Neural progenitor cell (in vitro differentiated cells): ENCODE measurements around the gene FLII. TPM values are rescaled to one million over a fixed set of nuclear protein-coding genes. Genes with fewer than 3 reads are reported as not detected.

Source experiments
- DNase-seq: peaks from one replicate; pipeline ENCODE4 v3.0.0-alpha.2; 2016; ENCODE audit warnings: low spot score
- H2AFZ ChIP-seq: fragments of 200-600 bp; sonication (generic); replicated peaks from 2 replicates; pipeline ENCODE4 v1.6.1; 2016; ENCODE audit warnings: antibody characterized with exemption
- H3F3A ChIP-seq: fragments of 200-600 bp; sonication (generic); 2 replicates; pipeline ENCODE4 v1.6.1; 2016; ENCODE audit warnings: antibody characterized with exemption, low read depth
- H3K27ac ChIP-seq: fragments of 200-600 bp; sonication (generic); 2 replicates; pipeline ENCODE4 v1.5.1; 2016; ENCODE audit warnings: mild to moderate bottlenecking
- H3K27me3 ChIP-seq: fragments of 200-600 bp; sonication (generic); 2 replicates; pipeline ENCODE4 v1.6.1; 2016; ENCODE audit warnings: mild to moderate bottlenecking, moderate library complexity
- H3K36me3 ChIP-seq: fragments of 200-600 bp; sonication (generic); 2 replicates; pipeline ENCODE4 v1.5.1; 2016
- H3K4me1 ChIP-seq: fragments of 200-600 bp; sonication (generic); 2 replicates; pipeline ENCODE4 v1.6.1; 2016; ENCODE audit warnings: mixed run types
- H3K4me2 ChIP-seq: fragments of 200-600 bp; sonication (generic); 2 replicates; pipeline ENCODE4 v1.6.1; 2016
- H3K4me3 ChIP-seq: fragments of 200-600 bp; sonication (generic); 2 replicates; pipeline ENCODE4 v1.5.1; 2016
- H3K79me2 ChIP-seq: fragments of 200-600 bp; sonication (generic); 2 replicates; pipeline ENCODE4 v1.6.1; 2016; ENCODE audit warnings: low read depth
- H3K9ac ChIP-seq: fragments of 200-600 bp; sonication (generic); 2 replicates; pipeline ENCODE4 v1.6.1; 2016
- H3K9me3 ChIP-seq: fragments of 200-600 bp; sonication (generic); 2 replicates; pipeline ENCODE4 v1.5.1; 2016; ENCODE audit warnings: low read depth
- H4K20me1 ChIP-seq: fragments of 200-600 bp; sonication (generic); 2 replicates; pipeline ENCODE4 v1.6.1; 2016; ENCODE audit warnings: low read depth
- H3K27ac Mint-ChIP-seq: 3 replicates; pipeline ENCODE4 v1.8.0; 2021; ENCODE audit warnings: mixed read lengths
- H3K27me3 Mint-ChIP-seq: 2 replicates; pipeline ENCODE4 v1.8.0; 2022; ENCODE audit warnings: low read depth, mild to moderate bottlenecking, inconsistent platforms, moderate library complexity, mixed read lengths; ENCODE audit not compliant: insufficient read depth
- H3K36me3 Mint-ChIP-seq: 3 replicates; pipeline ENCODE4 v1.8.0; 2021; ENCODE audit warnings: mixed read lengths
- H3K4me1 Mint-ChIP-seq: 3 replicates; pipeline ENCODE4 v1.8.0; 2021; ENCODE audit warnings: mixed read lengths
- H3K4me3 Mint-ChIP-seq: 3 replicates; pipeline ENCODE4 v1.8.0; 2021; ENCODE audit warnings: mild to moderate bottlenecking, moderate library complexity, mixed read lengths
- H3K9me3 Mint-ChIP-seq: 3 replicates; pipeline ENCODE4 v1.8.0; 2020; ENCODE audit warnings: mixed read lengths
- EZH2 ChIP-seq: fragments of 200-600 bp; sonication (generic); IDR thresholded peaks from 2 replicates; pipeline ENCODE4 v1.6.1; 2017; ENCODE audit warnings: antibody characterized with exemption, mild to moderate bottlenecking, moderate library complexity
- EZH2phosphoT487 ChIP-seq: fragments of 200-600 bp; sonication (generic); IDR thresholded peaks from 2 replicates; pipeline ENCODE4 v1.6.1; 2017; ENCODE audit warnings: antibody characterized with exemption
- total RNA-seq: library from RNA; depleted of rRNA; stranded (reverse); fragments of >200 nt; gene quantifications from 2 replicates; pipeline ENCODE4 v1.2.3, GENCODE V29; 2015; ENCODE audit warnings: low replicate concordance
- TF ChIP-seq, protein P1 (sequence below): fragments of 200-600 bp; sonication (generic); IDR thresholded peaks from 2 replicates; pipeline ENCODE4 v1.5.1; 2017; ENCODE audit warnings: antibody characterized with exemption, mild to moderate bottlenecking

Gene FLII
- total RNA-seq, 1 donor from 2014 or later = 117 TPM

DNA sequence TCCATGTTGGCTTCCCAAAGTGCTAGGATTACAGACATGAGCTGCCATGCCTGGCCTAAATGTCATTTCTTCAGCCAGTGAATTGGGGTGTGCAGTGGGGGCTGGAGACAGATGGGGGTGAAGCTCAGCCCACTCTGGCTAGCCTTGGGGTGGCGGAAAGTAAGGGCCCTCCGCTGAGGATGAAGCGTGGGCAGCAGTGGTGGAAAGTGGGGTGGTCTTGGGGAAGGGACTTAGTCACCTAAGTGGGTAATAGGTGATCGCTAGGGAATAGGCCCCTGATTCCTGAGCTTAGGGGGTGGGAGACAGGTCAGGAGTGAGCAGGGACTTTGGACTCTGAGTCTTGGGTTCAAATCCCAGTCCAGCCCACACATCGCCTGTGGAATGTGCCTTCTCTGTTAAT, 30.9 kb downstream of the FLII start:
- Histone ChIP-seq H3K27ac (no peak overlapping the region), H3K36me3 (no peaks in the 10 kb centered on the region), H3F3A (peaks cover 32% of the 10 kb centered on the region), H3K9me3 (no peaks in the 10 kb centered on the region), H3K9ac (no peak overlapping the region), H3K4me2 (peak overlapping the region; percentile 81), H3K4me3 (no peak overlapping the region), H4K20me1 (peaks cover 63% of the 10 kb centered on the region), H3K79me2 (peaks cover 69% of the 10 kb centered on the region), H3K27me3 (no peaks in the 10 kb centered on the region), H3K4me1 (peaks cover 64% of the 10 kb centered on the region), H2AFZ (no peak overlapping the region)
- Mint-ChIP-seq H3K4me1 (peaks cover 80% of the 10 kb centered on the region), H3K36me3 (no peaks in the 10 kb centered on the region), H3K27me3 (peaks cover 6% of the 10 kb centered on the region), H3K4me3 (peak overlapping the region; percentile 99), H3K9me3 (no peaks in the 10 kb centered on the region), H3K27ac (peak overlapping the region; percentile 66)
- no peak for DNase-seq
- TF ChIP-seq EZH2 (no peak), EZH2phosphoT487 (no peak)
- TF ChIP-seq, protein P1, sequence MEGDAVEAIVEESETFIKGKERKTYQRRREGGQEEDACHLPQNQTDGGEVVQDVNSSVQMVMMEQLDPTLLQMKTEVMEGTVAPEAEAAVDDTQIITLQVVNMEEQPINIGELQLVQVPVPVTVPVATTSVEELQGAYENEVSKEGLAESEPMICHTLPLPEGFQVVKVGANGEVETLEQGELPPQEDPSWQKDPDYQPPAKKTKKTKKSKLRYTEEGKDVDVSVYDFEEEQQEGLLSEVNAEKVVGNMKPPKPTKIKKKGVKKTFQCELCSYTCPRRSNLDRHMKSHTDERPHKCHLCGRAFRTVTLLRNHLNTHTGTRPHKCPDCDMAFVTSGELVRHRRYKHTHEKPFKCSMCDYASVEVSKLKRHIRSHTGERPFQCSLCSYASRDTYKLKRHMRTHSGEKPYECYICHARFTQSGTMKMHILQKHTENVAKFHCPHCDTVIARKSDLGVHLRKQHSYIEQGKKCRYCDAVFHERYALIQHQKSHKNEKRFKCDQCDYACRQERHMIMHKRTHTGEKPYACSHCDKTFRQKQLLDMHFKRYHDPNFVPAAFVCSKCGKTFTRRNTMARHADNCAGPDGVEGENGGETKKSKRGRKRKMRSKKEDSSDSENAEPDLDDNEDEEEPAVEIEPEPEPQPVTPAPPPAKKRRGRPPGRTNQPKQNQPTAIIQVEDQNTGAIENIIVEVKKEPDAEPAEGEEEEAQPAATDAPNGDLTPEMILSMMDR = no peak

- TF ChIP-seq EZH2phosphoT487 = no peak
- no peak for TF ChIP-seq EZH2
- TF ChIP-seq, protein P1 = no peak
- H3F3A ChIP-seq = peaks cover 26% of the 10 kb centered on the region
- no peaks in the 10 kb centered on the region for H3K27me3 ChIP-seq
- H3K27me3 Mint-ChIP-seq = peaks cover 6% of the 10 kb centered on the region
- peak overlapping the region; percentile 92 for H3K4me3 ChIP-seq
- peaks cover 58% of the 10 kb centered on the region for H3K4me1 ChIP-seq
- H3K79me2 ChIP-seq = peaks cover 57% of the 10 kb centered on the region
- H3K4me2 ChIP-seq = peak overlapping the region; percentile 81
- H3K27ac Mint-ChIP-seq = peak overlapping the region; percentile 92
- no peak overlapping the region for H3K27ac ChIP-seq
- H3K4me3 Mint-ChIP-seq = peak overlapping the region; percentile 99
- H3K9me3 ChIP-seq = no peaks in the 10 kb centered on the region
- H3K36me3 Mint-ChIP-seq = no peaks in the 10 kb centered on the region
- H4K20me1 ChIP-seq = peaks cover 54% of the 10 kb centered on the region
- peak overlapping the region; percentile 78 for H3K9ac ChIP-seq
- H2AFZ ChIP-seq = no peak overlapping the region
- DNase-seq = no peak
- no peaks in the 10 kb centered on the region for H3K9me3 Mint-ChIP-seq
- H3K4me1 Mint-ChIP-seq = peaks cover 70% of the 10 kb centered on the region
- no peaks in the 10 kb centered on the region for H3K36me3 ChIP-seq
These were observed 32.1 kb downstream of the FLII start for GRCh38 chr17:18226284-18226945.

- no peaks in the 10 kb centered on the region for H3K9me3 Mint-ChIP-seq
- Histone ChIP-seq H3K9ac (peak overlapping the region; percentile 78), H3K79me2 (peaks cover 50% of the 10 kb centered on the region), H3K9me3 (no peaks in the 10 kb centered on the region), H3K36me3 (no peaks in the 10 kb centered on the region), H3K27me3 (no peaks in the 10 kb centered on the region), H4K20me1 (peaks cover 47% of the 10 kb centered on the region), H3F3A (peaks cover 24% of the 10 kb centered on the region), H3K4me2 (peak overlapping the region; percentile 81), H3K4me3 (peak overlapping the region; percentile 92), H3K27ac (no peak overlapping the region), H2AFZ (no peak overlapping the region), H3K4me1 (peaks cover 51% of the 10 kb centered on the region)
- TF ChIP-seq, protein P1 = no peak
- TF ChIP-seq EZH2 (no peak), EZH2phosphoT487 (no peak)
- H3K4me3 Mint-ChIP-seq = peak overlapping the region; percentile 99
- DNase-seq = no peak
- H3K4me1 Mint-ChIP-seq = peaks cover 64% of the 10 kb centered on the region
- no peaks in the 10 kb centered on the region for H3K36me3 Mint-ChIP-seq
- H3K27ac Mint-ChIP-seq = peak overlapping the region; percentile 92
- peaks cover 6% of the 10 kb centered on the region for H3K27me3 Mint-ChIP-seq
These were observed 32.8 kb downstream of the FLII start for GRCh38 chr17:18225642-18226283.
